HG02884 (cell line): ENCODE data around the gene RPL32.
"Not testable (repeated sequence)": the region's sequence is repeated elsewhere in the genome, so short reads cannot be mapped to it uniquely, and the experiment has no call there.

Experiments used
- ATAC-seq: cut with Tn5 transposase; IDR thresholded peaks from one replicate; pipeline ENCODE4 v1.9.1; 2021; ENCODE audit warnings: mild to moderate bottlenecking, moderate library complexity; ENCODE audit not compliant: unreplicated experiment

Gene RPL32

GRCh38 chr3:12841149-12841969 is at the start of gene RPL32:
Gene RPL32, minus strand, starts transcription at chr3:12841565. Its CDS starts 1,328 bp downstream, at chr3:12840237.
- peak; percentile 81 for ATAC-seq

DNA sequence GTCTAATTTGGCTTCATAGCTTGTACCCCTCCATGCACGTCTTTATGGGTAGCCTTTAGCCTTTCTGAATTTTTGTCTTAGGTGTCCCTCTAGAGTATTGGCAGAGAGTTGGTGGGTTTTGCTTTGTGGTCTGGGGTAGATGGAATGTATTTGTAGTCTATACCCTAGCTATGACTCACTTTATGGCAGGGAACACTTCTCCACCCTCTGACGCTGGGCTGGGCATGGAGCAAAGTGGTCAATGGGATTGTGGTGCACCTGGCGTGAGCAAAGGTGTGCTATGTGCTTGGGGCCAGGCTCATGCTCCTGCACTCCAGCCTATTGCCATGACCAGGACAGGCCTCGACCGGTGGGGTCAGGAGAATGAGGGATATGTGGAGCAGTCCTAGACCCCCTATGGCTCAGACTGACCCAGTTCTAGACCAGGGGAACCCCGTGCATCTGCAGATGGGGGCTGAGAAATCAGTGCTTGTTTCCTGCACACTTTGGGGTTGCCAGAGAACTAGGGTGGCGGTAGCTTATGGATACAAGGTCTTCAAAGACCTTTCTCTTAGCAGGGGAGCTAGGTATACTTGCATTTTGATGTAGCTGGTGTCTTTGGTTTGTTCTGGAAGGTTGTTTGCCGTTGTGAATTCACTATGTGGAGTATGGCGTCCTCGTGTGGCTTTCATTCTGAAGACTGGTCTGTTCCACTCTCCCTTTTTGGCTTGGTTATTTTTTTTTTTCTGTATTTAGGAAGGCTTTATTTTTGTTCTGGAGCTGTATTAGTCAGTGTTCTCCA is 49.4 kb upstream of the RPL32 start:
- ATAC-seq: no peak

- ATAC-seq: no peak
Observed at GRCh38 chr3:12886736-12887135, 45.4 kb upstream of the RPL32 start.

- no peak for ATAC-seq
Observed at GRCh38 chr3:12886106-12886679, 44.8 kb upstream of the RPL32 start.

DNA sequence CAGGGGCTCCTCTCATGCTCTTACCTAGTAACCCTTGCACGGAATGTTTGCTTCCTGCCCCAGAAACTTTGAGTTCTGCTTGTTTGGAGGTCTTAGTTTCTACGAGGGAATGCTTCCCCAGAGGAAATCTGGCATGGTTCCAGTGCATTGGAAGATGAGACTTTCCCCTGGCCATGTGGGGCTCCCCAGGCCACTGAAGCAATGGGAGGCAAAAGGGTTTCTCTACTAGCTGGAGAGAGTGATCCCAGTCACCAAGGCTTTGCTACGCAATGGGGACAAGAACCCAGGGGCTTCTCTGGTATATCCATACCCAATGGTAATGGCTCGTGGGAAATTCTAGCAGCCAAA is 44.2 kb upstream of the RPL32 start:
- ATAC-seq: no peak

- ATAC-seq: no peak
Observed at GRCh38 chr3:12884790-12885582, 43.6 kb upstream of the RPL32 start.

DNA sequence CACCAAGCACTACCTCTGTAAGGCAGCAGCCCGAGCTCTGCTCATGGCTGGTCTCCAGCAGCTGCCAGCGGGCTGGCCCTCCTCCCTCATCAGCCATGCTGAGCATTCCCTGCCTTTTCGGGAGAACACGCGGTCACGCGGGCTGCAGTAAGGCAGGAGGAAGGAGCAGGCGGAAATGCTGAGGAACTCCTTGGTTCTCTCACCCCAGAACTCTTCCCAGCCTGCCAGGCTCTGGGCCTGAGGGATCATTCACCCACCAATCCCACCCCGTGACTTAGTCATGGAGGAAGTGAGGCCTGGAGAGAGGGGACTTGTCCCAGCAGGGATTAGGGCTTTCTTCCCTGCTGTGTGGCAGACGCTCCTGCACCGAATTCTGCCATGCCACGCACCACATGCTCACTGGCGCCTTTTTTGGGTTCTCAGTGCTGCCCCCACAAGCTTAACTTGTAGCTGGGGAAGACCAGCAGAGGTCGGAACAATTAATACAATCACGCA is 42.9 kb upstream of the RPL32 start:
- ATAC-seq: no peak

DNA sequence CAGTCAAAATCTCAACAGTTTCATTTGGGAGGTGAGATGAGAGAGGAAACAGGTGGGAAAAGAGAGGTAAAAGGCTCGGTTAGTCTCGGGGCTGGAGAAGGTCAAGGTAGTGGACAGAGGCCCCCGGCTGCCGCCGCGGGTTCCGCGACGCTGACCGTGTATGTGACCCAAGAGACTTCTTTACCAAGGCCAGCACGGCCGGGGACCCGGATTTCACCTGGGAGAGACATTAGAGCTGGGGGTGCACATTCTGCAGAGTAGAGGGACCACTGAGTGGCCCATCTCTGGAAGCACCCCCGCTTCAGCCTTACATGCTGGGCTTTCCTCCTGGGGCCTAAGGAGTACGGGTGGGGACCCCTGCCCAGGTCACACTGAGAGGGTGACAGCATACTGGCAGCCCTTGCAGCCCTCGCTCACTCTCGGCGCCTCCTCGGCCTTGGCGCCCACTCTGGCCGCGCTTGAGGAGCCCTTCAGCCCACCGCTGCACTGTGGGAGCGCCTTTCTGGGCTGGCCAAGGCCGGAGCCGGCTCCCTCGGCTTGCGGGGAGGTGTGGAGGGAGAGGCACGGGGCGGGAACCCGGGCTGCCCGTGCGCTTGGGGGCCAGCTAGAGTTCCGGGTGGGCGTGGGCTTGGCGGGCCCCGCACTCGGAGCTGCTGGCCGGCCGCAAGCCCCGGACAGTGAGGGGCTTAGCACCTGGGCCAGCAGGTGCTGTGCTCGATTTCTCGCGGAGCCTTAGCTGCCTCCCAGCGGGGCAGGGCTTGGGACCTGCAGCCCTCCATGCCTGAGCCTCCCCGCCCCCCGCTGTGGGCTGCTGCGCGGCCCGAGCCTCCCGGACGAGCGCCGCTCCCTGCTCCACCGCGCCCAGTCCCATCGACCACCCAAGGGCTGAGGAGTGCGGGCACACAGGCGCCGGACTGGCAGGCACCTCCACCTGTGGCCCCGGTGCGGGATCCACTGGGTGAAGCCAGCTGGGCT is 41.3 kb upstream of the RPL32 start:
- ATAC-seq: no peak

GRCh38 chr3:12881858-12882257 is 40.5 kb upstream of the RPL32 start:
- not testable (repeated sequence) for ATAC-seq

DNA sequence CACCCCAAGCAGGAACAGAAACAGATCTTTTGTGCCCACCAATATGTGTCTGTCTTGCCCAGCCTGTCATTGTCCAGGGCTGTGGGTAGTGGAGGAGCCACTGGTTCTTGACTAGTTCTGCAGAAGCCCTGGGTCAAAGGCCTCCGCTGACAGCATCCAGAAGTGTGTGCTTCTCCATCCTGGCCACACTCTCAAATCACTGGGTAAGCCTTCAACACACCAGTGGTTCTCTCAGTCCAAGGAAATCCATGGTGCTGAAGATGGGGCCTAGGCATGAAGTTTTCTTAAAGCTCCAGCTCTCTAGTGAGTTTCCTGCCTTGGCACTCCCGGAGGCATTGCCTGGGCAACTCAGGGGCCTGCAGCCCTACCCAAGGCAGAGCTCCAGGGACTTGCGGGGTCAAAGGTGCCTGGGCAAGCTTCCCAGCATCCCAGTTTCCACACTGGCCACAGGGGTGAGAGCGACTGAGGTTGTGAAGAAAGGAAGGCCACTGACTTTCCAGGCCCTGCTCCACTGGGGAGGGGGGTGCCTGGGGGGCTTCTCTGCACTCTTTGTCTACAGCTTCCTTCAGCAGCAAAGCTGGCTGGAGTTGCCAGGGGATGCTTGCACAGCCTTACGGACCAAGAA is 37.9 kb upstream of the RPL32 start:
- no peak for ATAC-seq

GRCh38 chr3:12878758-12879157 is 37.4 kb upstream of the RPL32 start:
- ATAC-seq: not testable (repeated sequence)

DNA sequence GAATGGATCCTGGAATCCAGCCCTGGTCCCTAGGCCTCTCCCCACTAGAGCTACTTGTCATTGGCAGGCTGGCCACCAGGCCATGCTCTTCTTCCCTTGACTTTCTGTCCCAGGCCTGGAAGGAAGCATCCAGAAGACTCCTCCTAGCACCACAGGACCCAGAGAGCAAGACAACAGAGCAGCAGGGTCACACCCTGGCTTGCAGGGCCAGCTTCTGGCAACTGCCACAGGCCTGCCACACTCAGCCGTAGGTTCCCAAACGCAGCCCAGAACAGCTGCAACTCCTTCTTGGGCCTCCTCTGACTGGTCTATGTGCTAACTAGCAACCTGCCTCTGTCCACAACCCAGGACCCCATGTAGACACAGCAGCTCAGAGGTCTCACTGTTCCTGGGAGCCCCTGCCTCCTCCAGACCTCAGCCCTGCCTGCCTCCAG is 36.8 kb upstream of the RPL32 start:
- ATAC-seq: no peak

DNA sequence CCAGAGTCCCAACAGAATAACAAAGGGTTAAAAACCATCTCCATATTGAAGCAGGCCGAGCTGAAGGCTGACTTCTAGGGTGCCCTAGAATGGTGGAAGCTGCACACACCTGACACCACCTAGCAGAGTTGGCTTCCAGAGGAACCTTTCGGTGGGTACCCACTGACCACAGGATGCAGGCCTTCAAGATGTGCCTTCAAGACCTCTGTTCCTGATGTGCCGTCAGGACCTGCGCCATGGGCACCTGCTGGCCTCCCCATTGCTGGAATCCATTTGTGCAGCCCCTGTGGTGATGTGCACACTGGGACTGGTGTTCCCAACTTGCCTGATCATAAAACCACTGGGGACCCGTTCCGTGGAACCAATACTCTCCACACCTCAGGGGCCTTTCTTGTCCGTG is 35.7 kb upstream of the RPL32 start:
- ATAC-seq: no peak

GRCh38 chr3:12875857-12876836 is 34.8 kb upstream of the RPL32 start:
- ATAC-seq: no peak

DNA sequence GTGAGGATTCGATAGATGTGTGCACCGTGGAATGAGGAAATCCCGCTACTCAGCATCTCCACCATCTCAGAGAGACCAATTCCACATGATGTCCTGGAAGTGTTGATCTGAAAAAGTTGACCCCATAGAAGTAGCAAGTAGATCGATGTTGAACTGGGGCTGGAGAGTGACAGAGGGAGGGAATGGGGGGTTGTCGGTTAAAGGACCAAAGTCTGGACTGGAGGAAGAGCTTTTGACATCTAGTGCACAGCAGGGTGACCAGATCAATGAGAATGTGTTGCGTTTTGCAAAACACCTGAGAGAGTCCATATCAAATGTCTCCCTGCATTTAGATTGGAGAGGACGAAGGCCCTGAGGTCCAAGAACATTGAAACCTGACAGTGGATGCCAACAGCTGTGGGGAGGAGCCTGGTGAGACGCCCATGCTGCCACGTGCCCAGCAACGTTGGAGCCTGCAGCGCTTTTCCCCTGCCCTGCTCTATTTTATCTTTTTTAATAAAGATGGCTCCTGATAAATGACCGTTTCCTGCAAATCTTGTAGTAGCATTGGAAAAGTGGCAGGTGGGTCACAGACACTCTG is 30.1 kb upstream of the RPL32 start:
- no peak for ATAC-seq

DNA sequence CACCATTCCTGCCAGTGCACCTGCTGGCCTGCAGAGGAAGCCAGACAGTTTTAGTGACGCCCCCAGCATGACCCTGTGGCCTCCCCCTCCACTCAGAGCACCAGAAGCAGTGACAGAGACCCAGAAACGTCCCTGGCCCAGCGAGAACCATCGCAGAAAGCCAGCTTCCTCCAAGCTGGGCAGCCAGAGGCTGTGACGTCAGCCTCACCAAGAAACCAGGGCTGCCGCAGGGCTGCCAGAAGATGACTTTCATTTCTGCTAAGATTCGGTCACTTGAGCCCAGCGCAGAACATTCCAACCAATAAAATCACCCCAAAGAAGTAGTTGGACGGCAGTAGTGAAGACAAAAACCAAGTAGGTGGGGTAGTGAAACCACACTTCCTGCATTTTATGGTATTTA is 29.6 kb upstream of the RPL32 start:
- no peak for ATAC-seq

- ATAC-seq: peak; percentile 48
Observed at GRCh38 chr3:12869035-12869621, 27.8 kb upstream of the RPL32 start.
